Dermis microvascular lymphatic vessel endothelial cell (primary cell): ENCODE data around the gene RAB31. TPM values are rescaled to one million over a fixed set of nuclear protein-coding genes. Genes with fewer than 3 reads are reported as not detected.
"Not testable (repeated sequence)": the region's sequence is repeated elsewhere in the genome, so short reads cannot be mapped to it uniquely, and the experiment has no call there.

ENCODE experiments used
- DNase-seq, 2 donors: peaks; one replicate each; pipeline versions ENCODE4 v3.0.0 to v3.0.0-alpha.2; 2010; ENCODE audit warnings: low read depth in 2 of 2
- total RNA-seq: library from RNA; depleted of rRNA; stranded (reverse); fragments of >200 nt; gene quantifications from 2 replicates; pipeline ENCODE4 v1.2.1, GENCODE V29; 2014

Gene RAB31
- total RNA-seq, 1 donor from 2014 or later, result 46.5 TPM

- no peak for DNase-seq
These were observed 49.9 kb downstream of the RAB31 start for GRCh38 chr18:9757827-9758621.

- DNase-seq, result no peak
These were observed 50.5 kb downstream of the RAB31 start for GRCh38 chr18:9758624-9759075.

GRCh38 chr18:9760641-9761040 is 52.5 kb downstream of the RAB31 start:
- DNase-seq, result no peak

GRCh38 chr18:9762526-9762925 is 54.4 kb downstream of the RAB31 start:
- DNase-seq, result no peak

GRCh38 chr18:9763157-9763556 is 55.1 kb downstream of the RAB31 start:
- DNase-seq, result no peak

GRCh38 chr18:9764011-9764481 is 55.9 kb downstream of the RAB31 start:
- peak in 1 of 2 donors; percentile 70 for DNase-seq

GRCh38 chr18:9765501-9765900 is 57.4 kb downstream of the RAB31 start:
- DNase-seq, result no peak

GRCh38 chr18:9766076-9766481 is 58.0 kb downstream of the RAB31 start:
- no peak for DNase-seq

GRCh38 chr18:9766740-9767139 is 58.6 kb downstream of the RAB31 start:
- no peak for DNase-seq

- DNase-seq, result not testable (repeated sequence)
These were observed 60.1 kb downstream of the RAB31 start for GRCh38 chr18:9768071-9768691.

GRCh38 chr18:9770111-9770510 is 62.0 kb downstream of the RAB31 start:
- DNase-seq, result not testable (repeated sequence)

- DNase-seq, result peak; percentile 51 to 80
These were observed 63.3 kb downstream of the RAB31 start for GRCh38 chr18:9771261-9771976.

GRCh38 chr18:9771977-9772660 is 64.0 kb downstream of the RAB31 start:
- DNase-seq, result no peak

GRCh38 chr18:9772847-9773677 is 65.0 kb downstream of the RAB31 start:
- DNase-seq, result no peak

GRCh38 chr18:9774150-9774549 is 66.0 kb downstream of the RAB31 start:
- no peak for DNase-seq

- DNase-seq, result no peak
These were observed 67.1 kb downstream of the RAB31 start for GRCh38 chr18:9775178-9775577.

GRCh38 chr18:9779630-9780029 is 71.5 kb downstream of the RAB31 start:
- no peak for DNase-seq

GRCh38 chr18:9782073-9782857 is 74.2 kb downstream of the RAB31 start:
- DNase-seq, result no peak

- DNase-seq, result no peak
These were observed 78.5 kb downstream of the RAB31 start for GRCh38 chr18:9786631-9787030.

GRCh38 chr18:9787036-9787435 is 78.9 kb downstream of the RAB31 start:
- no peak for DNase-seq
